ENCODE results near the gene PROKR2.

Gene PROKR2

DNA sequence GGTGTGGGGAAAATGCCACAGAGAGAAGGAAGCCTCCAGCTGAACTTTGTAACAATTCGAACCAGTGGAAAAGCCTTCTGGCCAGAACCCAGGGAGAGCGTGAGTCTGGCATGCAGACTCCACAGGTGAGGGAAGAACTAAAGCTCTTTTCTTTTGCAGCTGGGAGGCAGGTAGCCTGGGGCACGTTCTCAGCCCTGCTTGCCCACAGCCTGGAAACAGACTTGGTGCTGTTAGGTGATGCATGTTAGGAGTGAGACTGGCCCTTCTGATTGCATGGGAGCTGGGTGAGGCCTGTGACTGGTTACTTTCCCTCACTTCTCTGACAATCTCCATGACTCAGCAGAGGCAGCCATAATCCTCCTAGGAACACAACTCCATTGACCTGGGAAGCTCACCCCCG, 34.2 kb downstream of the PROKR2 start:
- no peak for DNase-seq (ENCODE audit: low read depth, low spot score)

DNA sequence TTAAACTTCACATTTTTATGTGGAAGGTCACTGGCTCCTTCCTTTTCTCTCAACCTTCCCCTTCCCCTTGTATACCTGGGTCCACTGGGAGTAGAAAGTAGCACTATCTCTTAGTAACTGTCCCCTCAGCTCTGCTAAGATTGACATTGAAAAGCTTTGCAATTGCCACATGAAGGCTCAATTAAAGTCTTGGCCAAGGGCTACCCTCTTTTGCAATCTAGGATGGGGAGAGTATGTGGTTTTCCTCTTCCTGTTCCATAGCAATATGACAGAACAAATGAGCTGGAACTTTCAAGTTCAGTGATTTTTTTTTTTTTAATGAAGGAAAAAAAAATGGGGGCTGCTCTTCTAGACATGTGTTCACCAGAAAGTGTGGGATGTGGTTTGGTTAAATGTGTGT, 37.1 kb downstream of the PROKR2 start:
- no peak for DNase-seq (ENCODE audit: low read depth, low spot score)

DNA sequence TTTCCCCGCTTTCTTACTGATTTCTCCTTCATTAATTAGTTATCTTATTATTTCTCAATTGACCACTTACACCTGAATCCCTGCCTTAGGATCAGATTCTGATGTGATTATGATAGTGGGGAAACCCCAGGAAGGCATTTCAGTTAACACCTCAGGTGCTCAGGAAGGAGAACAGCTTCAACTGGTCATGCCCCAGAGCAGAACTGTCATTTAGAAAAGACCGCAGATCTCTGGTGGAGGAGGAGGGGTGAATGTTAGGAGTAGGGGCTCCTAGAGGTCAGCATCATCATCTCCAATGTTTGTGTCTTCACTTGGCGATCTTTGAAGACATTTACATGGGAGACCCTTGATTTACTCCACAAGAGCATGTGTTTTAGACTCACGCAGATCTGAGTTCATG, 44.5 kb downstream of the PROKR2 start:
- DNase-seq (ENCODE audit: low read depth, low spot score), result no peak

DNA sequence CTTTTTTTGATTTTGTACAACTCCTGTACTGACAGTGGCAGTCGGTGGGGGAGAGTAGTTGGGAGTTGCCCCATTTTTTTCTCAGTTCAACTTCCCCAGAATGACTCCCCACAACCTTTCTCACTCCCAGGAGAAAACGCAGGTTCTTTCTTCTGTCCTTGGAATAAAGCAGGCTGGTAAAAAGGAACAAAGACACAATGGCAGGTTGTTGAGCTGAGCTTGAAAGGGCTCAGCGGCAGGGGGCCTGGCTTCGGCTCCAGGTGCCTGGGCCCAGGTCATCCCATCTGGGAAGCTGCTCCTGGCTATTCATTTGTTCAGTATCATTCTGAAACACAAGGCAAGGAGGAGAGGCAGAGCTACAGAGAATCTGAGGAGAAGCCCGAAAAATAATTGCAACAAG, 46.2 kb downstream of the PROKR2 start:
- no peak for DNase-seq (ENCODE audit: low read depth, low spot score)

- no peak for DNase-seq (ENCODE audit: low read depth, low spot score)
Observed at GRCh38 chr20:5268449-5268848, 48.3 kb downstream of the PROKR2 start.

GRCh38 chr20:5267092-5267491, 49.7 kb downstream of the PROKR2 start:
- no peak for DNase-seq (ENCODE audit: low read depth, low spot score)

All from brain pericyte (primary cell).